ENCODE results near the gene TNFRSF12A. TPM values are rescaled to one million over a fixed set of nuclear protein-coding genes. Genes with fewer than 3 reads are reported as not detected.
A peak's percentile ranks its signal among the peaks of the same experiment; 100 is the strongest.

The TNFRSF12A gene
- total and polyA plus RNA-seq, 4 experiments from 2014 or later: 0.33 to 1.0 (median 0.58) TPM

GRCh38 chr16:2974319-2975056 is 45.7 kb upstream of the TNFRSF12A start:
- H3K4me3 Mint-ChIP-seq: peak overlapping the region in 1 of 8 donors; percentile 20
- H3K27me3 Mint-ChIP-seq: peaks cover 2% of the 10 kb centered on the region in 2 donors
- no peak overlapping the region for H3K4me3 ChIP-seq (ENCODE audit: low read length in 2 of 2)
- no peaks in the 10 kb centered on the region for H3K36me3 ChIP-seq (ENCODE audit: insufficient read depth, low read length)
- no peaks in the 10 kb centered on the region for H3K36me3 Mint-ChIP-seq
- H3K27ac ChIP-seq (ENCODE audit: low read depth, low read length): no peak overlapping the region
- no peaks in the 10 kb centered on the region for H3K27me3 ChIP-seq (ENCODE audit: insufficient read depth, low read length)
- intact Hi-C loops (cut with micrococcal nuclease): no loop called here
- peaks cover 10% of the 10 kb centered on the region for H3K4me1 ChIP-seq (ENCODE audit: insufficient read depth, low read length)
- peaks cover 0 to 2% (median 0%) of the 10 kb centered on the region in 8 donors for H3K9me3 Mint-ChIP-seq
- no peak overlapping the region for H3K27ac Mint-ChIP-seq
- CTCF ChIA-PET (ENCODE audit: partially characterized antibody): interaction anchor here (1.3 kb wide), 1 partner anchor 15 kb away, joined by 4 read pairs; no protein-coding TSS in a partner anchor
- POLR2A ChIA-PET (ENCODE audit: partially characterized antibody): interaction anchor here (1.0 kb wide), 1 partner anchor 10 kb away, joined by 3 read pairs; no protein-coding TSS in a partner anchor
- DNase-seq: no peak
- no peaks in the 10 kb centered on the region for H3K9me3 ChIP-seq (ENCODE audit: control insufficient read depth in 1 of 2, low read length in 2 of 2)
- H3K4me1 Mint-ChIP-seq: peaks cover 0 to 7% (median 3%) of the 10 kb centered on the region in 4 donors

GRCh38 chr16:2975161-2975795 is 44.9 kb upstream of the TNFRSF12A start:
- Histone ChIP-seq H3K36me3 (ENCODE audit: insufficient read depth, low read length) (no peaks in the 10 kb centered on the region), H3K9me3 (ENCODE audit: control insufficient read depth in 1 of 2, low read length in 2 of 2) (no peaks in the 10 kb centered on the region), H3K4me3 (ENCODE audit: low read length in 2 of 2) (no peak overlapping the region), H3K4me1 (ENCODE audit: insufficient read depth, low read length) (peaks cover 13% of the 10 kb centered on the region), H3K27ac (ENCODE audit: low read depth, low read length) (no peak overlapping the region), H3K27me3 (ENCODE audit: insufficient read depth, low read length) (no peaks in the 10 kb centered on the region)
- Mint-ChIP-seq H3K27ac (no peak overlapping the region), H3K4me3 (no peak overlapping the region), H3K4me1 (peaks cover 0 to 7% (median 3%) of the 10 kb centered on the region in 4 donors), H3K36me3 (no peaks in the 10 kb centered on the region), H3K27me3 (peaks cover 2% of the 10 kb centered on the region in 2 donors), H3K9me3 (peaks cover 0 to 2% (median 0%) of the 10 kb centered on the region in 8 donors)
- intact Hi-C loops (cut with micrococcal nuclease): no loop called here
- DNase-seq: no peak
- POLR2A ChIA-PET (ENCODE audit: partially characterized antibody): interaction anchor here (0.5 to 1.0 kb wide), 2 partner anchors 10 to 76 kb away, joined by 3 read pairs; no protein-coding TSS in a partner anchor
- CTCF ChIA-PET (ENCODE audit: partially characterized antibody): interaction anchor here (1.3 kb wide), 1 partner anchor 16 kb away, joined by 4 read pairs; no protein-coding TSS in a partner anchor

- Mint-ChIP-seq H3K27me3 (peaks cover 2% of the 10 kb centered on the region in 2 donors), H3K27ac (no peak overlapping the region), H3K36me3 (no peaks in the 10 kb centered on the region), H3K4me3 (no peak overlapping the region), H3K9me3 (no peaks in the 10 kb centered on the region), H3K4me1 (peaks cover 0 to 7% (median 1%) of the 10 kb centered on the region in 4 donors)
- DNase-seq: no peak
- Histone ChIP-seq H3K36me3 (ENCODE audit: insufficient read depth, low read length) (no peaks in the 10 kb centered on the region), H3K27ac (ENCODE audit: low read depth, low read length) (no peak overlapping the region), H3K27me3 (ENCODE audit: insufficient read depth, low read length) (no peaks in the 10 kb centered on the region), H3K4me3 (ENCODE audit: low read length in 2 of 2) (no peak overlapping the region), H3K9me3 (ENCODE audit: control insufficient read depth in 1 of 2, low read length in 2 of 2) (no peaks in the 10 kb centered on the region), H3K4me1 (ENCODE audit: insufficient read depth, low read length) (peaks cover 11% of the 10 kb centered on the region)
- ChIA-PET CTCF (ENCODE audit: partially characterized antibody) (interaction anchor here (1.3 kb wide), 1 partner anchor 17 kb away, joined by 4 read pairs; no protein-coding TSS in a partner anchor), POLR2A (ENCODE audit: partially characterized antibody) (no interaction called here)
- intact Hi-C loops (cut with micrococcal nuclease): no loop called here
Observed at GRCh38 chr16:2976201-2976600, 44.0 kb upstream of the TNFRSF12A start.

GRCh38 chr16:2976673-2977072 is 43.5 kb upstream of the TNFRSF12A start:
- intact Hi-C loops (cut with micrococcal nuclease): no loop called here
- CTCF ChIA-PET (ENCODE audit: partially characterized antibody): no interaction called here
- Mint-ChIP-seq H3K4me1 (peaks cover 0 to 9% (median 3%) of the 10 kb centered on the region in 4 donors), H3K27me3 (peaks cover 2% of the 10 kb centered on the region in 2 donors), H3K27ac (no peak overlapping the region), H3K36me3 (peaks cover 0 to under 1% of the 10 kb centered on the region in 2 donors), H3K9me3 (no peaks in the 10 kb centered on the region), H3K4me3 (peak overlapping the region in 1 of 8 donors; percentile 44)
- no peak for DNase-seq
- H3K27me3 ChIP-seq (ENCODE audit: insufficient read depth, low read length): no peaks in the 10 kb centered on the region
- H3K27ac ChIP-seq (ENCODE audit: low read depth, low read length): no peak overlapping the region
- H3K4me3 ChIP-seq (ENCODE audit: low read length in 2 of 2): no peak overlapping the region
- H3K4me1 ChIP-seq (ENCODE audit: insufficient read depth, low read length): peaks cover 11% of the 10 kb centered on the region
- POLR2A ChIA-PET (ENCODE audit: partially characterized antibody): no interaction called here
- no peaks in the 10 kb centered on the region for H3K9me3 ChIP-seq (ENCODE audit: control insufficient read depth in 1 of 2, low read length in 2 of 2)
- no peaks in the 10 kb centered on the region for H3K36me3 ChIP-seq (ENCODE audit: insufficient read depth, low read length)

GRCh38 chr16:2977440-2977839 is 42.7 kb upstream of the TNFRSF12A start:
- POLR2A ChIA-PET (ENCODE audit: partially characterized antibody): no interaction called here
- DNase-seq: no peak
- no peaks in the 10 kb centered on the region for H3K9me3 Mint-ChIP-seq
- H3K27ac Mint-ChIP-seq: no peak overlapping the region
- Histone ChIP-seq H3K27ac (ENCODE audit: low read depth, low read length) (no peak overlapping the region), H3K4me3 (ENCODE audit: low read length in 2 of 2) (no peak overlapping the region), H3K36me3 (ENCODE audit: insufficient read depth, low read length) (no peaks in the 10 kb centered on the region), H3K9me3 (ENCODE audit: control insufficient read depth in 1 of 2, low read length in 2 of 2) (no peaks in the 10 kb centered on the region), H3K27me3 (ENCODE audit: insufficient read depth, low read length) (no peaks in the 10 kb centered on the region), H3K4me1 (ENCODE audit: insufficient read depth, low read length) (peaks cover 11% of the 10 kb centered on the region)
- H3K4me3 Mint-ChIP-seq: no peak overlapping the region
- CTCF ChIA-PET (ENCODE audit: partially characterized antibody): interaction anchor here (1.6 to 1.7 kb wide), 2 partner anchors 7 to 16 kb away, joined by 4 to 5 read pairs; no protein-coding TSS in a partner anchor
- peaks cover 2% of the 10 kb centered on the region in 2 donors for H3K27me3 Mint-ChIP-seq
- intact Hi-C loops (cut with micrococcal nuclease): no loop called here
- H3K4me1 Mint-ChIP-seq: peaks cover 0 to 9% (median 5%) of the 10 kb centered on the region in 4 donors
- H3K36me3 Mint-ChIP-seq: peaks cover 0 to 1% of the 10 kb centered on the region in 2 donors

GRCh38 chr16:2979669-2980226 is 40.4 kb upstream of the TNFRSF12A start:
- DNase-seq: no peak
- peaks cover 2% of the 10 kb centered on the region in 2 donors for H3K27me3 Mint-ChIP-seq
- Histone ChIP-seq H3K4me1 (ENCODE audit: insufficient read depth, low read length) (peaks cover 16% of the 10 kb centered on the region), H3K9me3 (ENCODE audit: control insufficient read depth in 1 of 2, low read length in 2 of 2) (no peaks in the 10 kb centered on the region), H3K36me3 (ENCODE audit: insufficient read depth, low read length) (no peaks in the 10 kb centered on the region), H3K27me3 (ENCODE audit: insufficient read depth, low read length) (no peaks in the 10 kb centered on the region), H3K4me3 (ENCODE audit: low read length in 2 of 2) (peak overlapping the region in 1 of 2 donors; percentile 73), H3K27ac (ENCODE audit: low read depth, low read length) (peak overlapping the region; percentile 84)
- H3K36me3 Mint-ChIP-seq: peaks cover 0 to 1% of the 10 kb centered on the region in 2 donors
- H3K27ac Mint-ChIP-seq: no peak overlapping the region
- H3K4me3 Mint-ChIP-seq: peak overlapping the region in 6 of 8 donors; percentile 50 to 77 (median 63)
- ChIA-PET POLR2A (ENCODE audit: partially characterized antibody) (interaction anchor here (0.7 to 5.4 kb wide), 4 partner anchors 12 to 149 kb away, joined by 3 to 49 read pairs (median 8); partner anchors contain the start of genes FLYWCH1, KREMEN2 and PAQR4), CTCF (ENCODE audit: partially characterized antibody) (no interaction called here)
- intact Hi-C loops (cut with micrococcal nuclease): loop anchor here (1.0 kb wide), 2 partner anchors 10 to 145 kb away; partner anchors contain the start of gene PAQR4
- H3K9me3 Mint-ChIP-seq: no peaks in the 10 kb centered on the region
- H3K4me1 Mint-ChIP-seq: peaks cover 0 to 14% (median 6%) of the 10 kb centered on the region in 4 donors
